Epidermal melanocyte (primary cell): ENCODE measurements around the gene ANKRD28.

Source experiments
- DNase-seq: peaks from one replicate; pipeline ENCODE4 v3.0.0; 2011; ENCODE audit warnings: low spot score; ENCODE audit not compliant: insufficient read length

ANKRD28 gene

DNA sequence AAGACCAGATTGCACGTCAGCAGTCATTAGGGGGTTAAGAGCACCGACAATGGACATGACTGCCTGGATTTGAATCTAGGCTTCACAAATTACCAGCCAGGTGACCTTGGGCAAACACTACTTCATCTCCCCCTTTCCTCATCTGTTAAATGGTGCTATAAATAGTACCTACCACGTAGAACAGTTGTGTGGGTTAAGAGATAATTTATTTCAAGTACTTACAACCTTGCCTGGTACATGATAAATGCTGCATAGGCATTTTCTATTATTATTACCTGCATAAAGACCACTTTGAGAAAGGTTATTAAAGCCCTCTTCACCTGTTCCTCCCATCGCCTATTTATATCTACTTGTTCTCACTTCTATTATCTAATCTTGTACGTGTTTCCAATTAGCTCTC, 131.5 kb downstream of the ANKRD28 start:
- no peak for DNase-seq

DNA sequence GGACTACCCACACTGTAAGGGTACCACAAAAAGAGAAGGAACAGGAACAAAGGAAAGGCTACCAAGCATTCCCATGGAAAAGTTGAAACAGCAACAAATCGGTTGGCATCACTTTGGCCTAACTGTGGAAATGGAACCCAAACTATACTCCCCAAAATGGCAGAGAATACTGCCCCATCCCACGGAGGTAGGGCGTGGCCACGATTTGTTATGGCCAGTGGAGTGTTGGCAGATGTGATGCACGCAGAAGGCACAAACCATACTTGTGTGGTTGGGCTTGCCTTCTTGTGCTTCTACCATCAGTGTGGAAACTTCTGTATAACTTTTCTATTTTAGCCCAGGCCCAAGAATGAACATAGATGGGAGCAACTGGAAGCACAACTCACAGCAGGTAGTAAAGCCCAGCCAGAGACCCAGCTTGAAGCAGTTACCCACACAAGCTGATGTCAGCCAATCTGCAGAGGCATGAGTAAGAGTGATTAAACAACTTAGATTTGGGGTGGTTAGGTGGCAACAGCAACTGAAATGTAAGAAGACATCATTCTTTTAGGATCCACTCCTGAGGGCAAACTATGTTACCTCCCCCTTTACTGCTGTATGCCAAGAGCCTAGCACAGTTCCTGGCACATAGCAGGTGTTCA, 132.1 kb downstream of the ANKRD28 start:
- no peak for DNase-seq

DNA sequence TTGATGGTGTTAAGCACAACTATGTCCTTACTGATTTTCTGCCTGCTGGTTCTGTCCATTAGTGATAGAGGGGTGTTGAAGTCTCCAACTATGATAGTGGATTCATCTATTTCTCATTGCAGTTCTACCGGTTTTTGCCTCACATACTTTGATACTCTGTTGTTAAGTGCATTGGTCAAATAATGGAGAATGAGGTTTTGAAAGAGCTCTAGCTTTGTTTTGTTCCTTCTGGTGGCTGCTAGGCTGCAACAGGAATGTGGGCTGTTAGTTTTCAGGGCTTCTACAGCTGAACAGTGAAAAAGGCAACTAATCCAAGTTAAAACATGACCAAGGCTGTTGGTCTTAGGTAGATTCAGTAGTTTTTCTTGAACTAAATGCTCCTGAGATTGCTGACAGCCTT, 133.6 kb downstream of the ANKRD28 start:
- no peak for DNase-seq

DNA sequence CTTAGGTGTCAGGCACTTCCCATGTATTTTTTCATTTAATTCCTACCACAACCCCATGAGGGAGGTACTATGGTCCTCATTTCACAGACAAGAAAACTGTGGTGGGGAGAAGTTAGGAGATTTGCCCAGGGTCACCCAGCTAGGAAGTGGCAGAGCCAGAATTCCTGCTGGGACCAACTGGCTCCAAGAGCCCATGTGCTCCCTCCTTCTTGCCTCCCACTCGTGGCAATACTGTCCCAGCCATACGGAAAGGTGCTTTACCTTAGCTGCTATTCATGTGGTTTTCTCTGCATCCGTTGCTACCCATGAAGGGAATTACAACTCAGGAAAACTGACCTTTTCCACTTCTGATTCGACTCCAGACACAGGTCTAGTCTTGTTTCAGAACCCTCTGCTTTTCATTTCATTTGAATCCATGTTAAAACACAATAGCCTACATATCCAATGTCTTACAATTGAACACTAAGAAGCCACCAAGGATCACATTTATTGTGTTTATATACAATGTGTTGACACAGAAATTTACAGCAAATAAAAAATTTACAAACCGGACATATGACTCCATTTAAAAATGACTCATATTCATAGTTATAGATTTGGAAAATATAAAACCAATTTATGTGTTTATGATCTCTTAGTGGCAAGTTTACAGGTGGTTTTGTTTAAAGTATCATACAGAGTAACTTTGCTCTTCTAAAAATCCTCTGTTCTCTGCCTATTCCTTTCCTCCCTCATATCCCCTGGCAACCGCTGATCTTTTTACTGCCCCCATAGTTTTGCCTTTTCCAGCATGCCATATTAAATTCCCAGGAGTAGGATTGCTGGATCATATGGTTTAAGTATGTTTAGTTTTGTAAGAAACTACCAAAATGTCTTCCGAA, 137.5 kb downstream of the ANKRD28 start:
- no peak for DNase-seq

DNA sequence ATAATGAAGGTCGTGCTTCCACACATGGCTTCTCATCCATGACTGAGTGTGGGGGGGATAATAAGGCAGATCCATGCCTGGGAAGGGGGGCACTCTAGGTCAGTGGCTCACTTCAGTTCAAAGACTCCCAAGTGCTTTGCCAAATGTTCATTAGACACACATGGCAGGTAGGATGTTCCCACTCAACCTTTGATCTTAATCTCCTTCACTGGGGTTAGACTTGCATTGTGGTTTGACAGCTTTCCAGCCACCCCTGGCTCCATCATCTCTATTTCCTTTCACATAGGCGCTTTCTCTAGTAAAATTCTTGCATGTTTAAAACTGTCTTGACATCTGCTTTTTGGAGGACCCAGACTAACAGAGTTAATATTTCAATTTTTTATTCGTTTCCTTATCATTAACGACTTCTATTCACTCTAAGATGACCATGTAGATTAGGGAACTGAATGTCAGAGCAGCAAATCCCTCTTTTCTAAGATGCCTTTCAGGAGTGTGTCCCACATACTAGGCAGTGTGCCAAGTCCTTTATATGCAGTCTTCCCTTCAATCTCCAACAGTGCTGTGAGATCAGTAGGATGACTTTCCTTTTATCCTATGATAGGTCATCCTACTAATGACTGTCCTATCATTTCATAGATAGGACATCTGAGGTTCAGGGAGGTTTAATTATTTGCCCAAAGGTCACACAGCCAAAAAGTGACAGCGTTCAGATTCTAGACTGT, 138.4 kb downstream of the ANKRD28 start:
- DNase-seq, result no peak

DNA sequence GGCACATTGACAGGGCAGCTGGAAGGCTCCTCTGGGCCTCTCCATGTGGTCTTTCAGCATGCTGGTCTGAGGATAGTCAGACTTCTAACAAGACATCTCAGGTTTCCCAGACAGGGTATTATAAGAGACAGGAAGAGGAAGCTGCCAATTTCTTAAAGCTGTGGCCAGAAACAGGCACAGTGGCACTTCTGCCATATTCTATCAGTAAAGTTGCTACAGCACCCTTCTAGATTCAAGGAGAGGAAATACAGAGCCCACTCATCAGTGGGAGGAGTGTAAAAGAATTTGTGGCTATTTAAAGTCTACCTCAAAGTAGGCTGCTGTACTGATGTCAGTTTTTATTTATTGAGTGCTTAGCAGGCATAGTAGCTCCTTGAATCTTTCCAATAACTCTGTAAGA, 140.8 kb downstream of the ANKRD28 start:
- DNase-seq, result no peak

DNA sequence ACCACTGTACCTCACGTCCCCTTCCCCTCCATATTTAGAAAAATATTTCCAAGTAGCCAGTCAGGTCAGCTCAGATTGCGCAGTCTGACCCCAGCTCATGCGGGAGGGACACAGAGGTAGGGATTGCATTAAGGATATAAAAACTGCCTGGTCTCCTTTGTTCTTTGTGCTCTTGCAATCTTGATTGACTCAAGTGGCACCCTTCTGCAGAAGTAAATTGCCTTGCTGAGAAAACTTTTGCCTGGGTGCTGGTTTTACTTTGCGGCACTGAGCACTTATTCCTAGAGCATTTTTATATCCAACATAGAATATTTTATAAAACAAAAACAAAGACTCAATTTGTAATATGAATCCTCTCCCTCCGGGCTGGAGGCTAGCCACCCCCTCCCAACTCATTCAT, 141.4 kb downstream of the ANKRD28 start:
- no peak for DNase-seq

DNA sequence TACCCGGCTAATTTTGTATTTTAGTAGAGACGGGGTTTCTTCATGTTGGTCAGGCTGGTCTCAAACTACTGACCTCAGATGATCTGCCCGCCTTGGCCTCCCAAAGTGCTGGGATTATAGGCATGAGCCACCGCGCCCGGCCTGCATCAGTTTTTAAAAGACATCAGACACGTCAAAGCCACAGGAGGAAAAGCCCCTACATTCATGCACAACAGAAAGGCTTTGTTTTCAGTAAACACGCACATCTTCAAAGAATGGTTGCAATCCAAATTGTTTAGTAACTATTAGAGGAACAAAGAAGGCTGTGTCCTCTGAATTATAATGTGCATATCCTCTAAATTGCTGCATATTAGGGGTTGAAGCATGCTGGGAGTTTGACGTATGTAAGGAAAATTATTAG, 142.9 kb downstream of the ANKRD28 start:
- DNase-seq, result peak; percentile 77

DNA sequence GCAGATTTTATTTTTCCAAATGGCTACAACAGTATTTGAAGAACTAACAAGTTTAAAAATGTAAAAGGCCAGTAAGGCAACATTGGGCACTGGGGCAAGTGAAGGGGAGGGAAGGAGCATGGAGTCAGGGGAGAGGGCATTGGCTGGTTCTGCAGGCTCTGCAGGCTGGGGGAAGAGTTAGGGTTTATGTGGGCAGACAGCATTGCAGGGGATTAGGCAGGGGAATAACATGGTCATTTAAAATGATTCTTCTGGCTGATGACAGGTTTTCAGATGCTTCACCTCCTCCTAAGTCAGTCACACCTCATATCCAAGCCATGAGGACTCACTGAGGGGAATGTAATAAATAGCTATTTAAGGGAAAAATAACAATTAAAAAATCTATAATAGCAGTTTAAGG, 143.7 kb downstream of the ANKRD28 start:
- no peak for DNase-seq

DNA sequence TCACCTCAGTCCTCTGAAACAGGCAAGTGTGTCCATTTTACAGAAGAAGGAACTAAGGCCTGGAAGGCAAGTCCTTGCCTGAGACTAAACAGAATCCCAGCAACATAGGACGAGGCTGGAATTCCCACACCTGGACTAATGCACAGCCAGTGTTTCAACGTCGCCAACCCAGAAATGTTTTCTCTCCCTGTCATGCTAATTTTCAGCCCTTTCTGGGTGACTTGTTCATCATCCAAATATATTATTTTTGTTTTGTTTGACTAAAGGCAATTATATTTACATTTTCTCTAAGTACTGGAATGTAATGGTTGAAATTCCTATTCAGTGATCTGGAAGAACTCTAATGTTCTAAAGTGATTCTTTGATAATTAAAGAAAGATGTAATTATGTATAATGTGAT, 144.5 kb downstream of the ANKRD28 start:
- no peak for DNase-seq

DNA sequence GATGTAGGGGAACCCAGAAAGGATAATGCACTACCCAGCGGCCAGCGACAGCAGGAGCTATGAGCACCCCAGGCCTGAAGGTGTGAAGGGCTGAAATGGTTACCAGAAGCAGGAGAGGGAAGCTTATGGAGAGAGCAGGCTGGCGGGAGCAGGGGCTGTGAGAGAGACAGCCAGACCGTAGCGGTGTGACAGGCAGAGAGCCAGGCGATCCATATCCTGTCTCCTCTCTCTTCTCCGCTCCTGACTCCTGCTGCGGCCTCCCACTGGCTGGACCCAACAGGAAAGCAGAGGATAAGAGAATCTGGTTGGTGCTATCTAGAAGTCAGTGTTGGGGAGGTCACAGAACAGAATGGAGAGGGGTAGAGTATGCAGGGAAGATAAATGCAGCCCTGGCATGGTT, 146.4 kb downstream of the ANKRD28 start:
- no peak for DNase-seq

DNA sequence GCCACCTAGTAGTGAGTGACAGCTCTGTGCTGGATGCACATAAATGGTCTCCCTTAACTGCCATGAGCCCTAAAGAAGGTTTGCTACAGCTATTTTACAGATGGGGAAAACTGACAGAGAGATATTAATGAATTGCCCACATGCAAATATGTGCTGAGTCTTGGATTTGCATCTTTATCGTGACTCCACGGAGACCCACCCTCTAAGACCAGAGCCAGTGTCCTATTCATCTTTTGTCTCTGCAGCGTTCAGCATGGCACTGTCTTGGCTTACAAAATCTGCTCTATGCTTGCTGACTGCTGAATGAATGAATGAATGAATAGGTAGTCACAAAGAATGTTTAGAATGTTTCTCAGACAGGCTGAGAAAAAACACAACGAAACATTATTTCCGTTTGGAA, 147.9 kb downstream of the ANKRD28 start:
- no peak for DNase-seq

DNA sequence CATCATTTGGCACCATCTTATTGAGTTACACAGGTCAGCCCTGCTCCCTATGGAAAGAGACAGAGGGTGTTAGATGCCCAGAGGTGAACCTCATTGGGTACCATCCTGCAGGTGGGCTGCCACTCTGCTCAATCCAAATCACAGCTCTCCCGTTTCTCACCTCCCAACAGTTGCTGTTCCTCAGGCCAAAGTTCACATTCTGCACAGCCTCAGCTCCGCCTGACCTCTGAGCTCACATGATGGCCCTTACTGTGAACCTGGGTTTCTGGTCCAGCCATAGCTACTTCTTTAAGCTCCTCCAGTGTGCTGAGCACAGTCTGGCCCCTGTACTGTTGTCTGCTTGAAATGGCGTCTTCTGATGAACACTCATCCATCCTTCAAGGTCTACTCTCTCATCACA, 148.4 kb downstream of the ANKRD28 start:
- DNase-seq, result no peak

DNA sequence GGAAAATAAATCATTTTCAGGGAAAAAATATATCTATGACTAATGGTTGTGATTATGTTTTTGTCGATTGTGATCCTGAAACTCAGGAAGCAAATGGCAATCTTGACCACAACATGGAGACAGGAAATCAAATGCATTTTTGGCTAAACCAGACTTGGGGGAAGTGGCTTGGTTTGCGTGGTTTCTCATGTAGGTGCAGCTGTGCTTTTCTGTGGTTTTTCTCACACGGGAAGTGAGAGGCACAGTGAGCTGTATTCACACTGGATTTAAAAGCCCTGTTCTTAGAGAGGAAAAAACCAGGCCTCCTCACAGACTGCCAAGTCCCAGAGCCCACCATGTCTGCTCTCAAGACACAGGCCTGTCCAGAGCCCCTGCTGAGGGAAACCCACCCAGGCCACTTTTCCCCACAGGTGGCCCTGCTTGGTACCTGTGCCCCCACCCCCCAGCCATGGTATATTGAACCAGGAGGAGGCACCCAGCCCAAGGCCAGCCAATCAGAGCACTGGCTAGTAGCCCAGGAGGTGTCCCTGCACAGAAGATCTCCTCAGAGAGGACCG, 150.1 kb downstream of the ANKRD28 start:
- no peak for DNase-seq

DNA sequence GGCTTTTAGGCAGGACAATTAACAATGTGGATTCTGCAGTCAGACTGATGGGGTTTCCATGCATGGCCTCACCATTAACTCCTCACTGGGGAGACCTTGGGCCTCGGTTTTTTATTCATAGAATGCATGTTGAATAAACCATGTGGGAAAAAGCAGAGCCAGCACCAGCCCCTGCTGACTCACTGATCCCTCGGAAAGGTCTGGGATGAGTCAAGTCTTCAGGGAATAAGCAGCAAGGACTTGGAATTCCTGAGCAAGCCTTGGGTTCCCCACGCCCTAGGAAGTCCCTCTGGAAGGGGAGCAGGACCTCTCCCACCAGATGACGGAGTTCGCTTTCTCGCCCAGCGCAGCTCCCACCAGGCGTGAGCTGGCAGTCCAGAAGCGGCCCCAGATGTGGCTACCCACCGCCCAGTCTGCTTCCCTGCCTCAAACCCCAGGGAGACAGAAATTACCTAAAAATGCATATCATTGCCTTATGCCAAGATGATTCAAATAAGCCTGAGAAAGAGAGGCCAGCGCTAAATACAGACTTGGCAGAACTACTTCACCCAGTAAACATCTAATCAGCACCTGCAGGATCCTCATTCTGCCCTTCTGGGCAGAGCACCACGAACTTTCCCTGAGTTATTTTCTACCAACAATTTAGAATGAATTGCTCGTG, 150.8 kb downstream of the ANKRD28 start:
- DNase-seq, result no peak

DNA sequence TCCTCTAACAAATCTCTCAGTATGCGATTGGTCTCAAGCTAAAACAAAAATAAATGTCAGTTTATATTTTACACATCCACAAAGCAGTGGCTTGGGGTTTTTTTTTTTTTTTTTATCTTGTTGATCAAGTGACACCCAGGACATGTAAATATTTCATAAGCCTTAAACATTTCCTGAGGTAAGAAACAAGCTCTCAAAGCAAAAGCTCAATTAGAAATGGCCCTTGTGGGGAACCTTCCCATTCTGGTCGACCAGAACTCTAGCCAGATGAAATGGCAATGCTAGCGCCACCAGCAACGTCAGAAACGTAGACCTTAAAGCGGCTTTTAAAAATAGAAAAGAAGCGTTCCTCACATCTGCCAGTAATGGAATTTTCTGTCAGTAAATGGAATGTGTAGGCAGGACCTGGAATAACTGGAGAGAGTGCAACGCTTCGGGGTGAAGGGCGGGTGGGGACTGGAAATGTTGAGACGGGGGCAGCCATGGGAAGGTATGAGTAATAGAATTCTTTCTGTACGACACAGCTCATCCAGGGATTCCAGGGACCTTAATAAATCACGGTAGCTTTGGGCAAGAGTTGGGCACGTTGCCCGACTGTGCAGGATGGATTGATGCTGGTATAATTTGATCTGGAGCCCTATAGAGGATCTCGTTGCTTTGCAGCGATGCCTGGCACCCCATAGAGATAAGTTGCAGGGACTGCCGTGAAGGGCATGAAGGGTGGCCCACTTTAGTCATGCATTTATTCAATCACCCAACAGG, 151.9 kb downstream of the ANKRD28 start:
- no peak for DNase-seq

DNA sequence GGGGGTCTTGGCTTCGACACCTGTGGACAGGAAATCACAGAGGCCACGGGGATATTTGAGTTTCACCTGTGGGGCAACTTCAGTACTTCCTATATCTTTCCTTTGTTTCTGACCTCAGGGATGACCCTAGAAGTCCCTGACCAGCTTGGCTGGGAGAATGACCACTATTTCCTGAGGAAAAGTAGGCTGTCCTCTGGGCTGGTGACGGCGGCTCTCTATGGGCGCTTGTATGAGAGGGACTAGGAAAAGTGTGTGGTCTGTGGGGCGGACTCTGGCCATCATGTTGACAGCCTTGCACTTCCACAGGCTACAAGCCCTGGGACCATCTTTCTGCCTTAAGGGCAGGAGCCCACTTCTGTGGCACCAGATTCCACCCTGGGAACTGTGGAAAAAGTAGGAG, 152.5 kb downstream of the ANKRD28 start:
- DNase-seq, result no peak

DNA sequence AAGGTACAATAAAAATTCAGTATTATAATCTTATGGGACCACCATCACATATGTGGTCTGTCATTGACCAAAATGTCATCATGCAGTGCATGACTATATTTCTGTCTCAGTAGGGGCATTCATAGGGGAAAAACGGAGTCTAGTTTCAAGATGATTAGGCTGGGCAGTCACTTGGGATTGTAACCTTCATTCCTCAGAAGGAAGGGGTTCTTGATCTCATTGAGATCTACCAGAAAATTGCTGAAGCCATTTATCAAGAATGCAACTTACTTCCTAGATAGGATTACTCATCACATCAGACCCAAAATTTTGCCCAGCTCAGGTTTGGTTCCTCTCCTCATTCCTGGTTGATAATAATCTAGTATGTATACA, 158.9 kb downstream of the ANKRD28 start:
- no peak for DNase-seq

DNA sequence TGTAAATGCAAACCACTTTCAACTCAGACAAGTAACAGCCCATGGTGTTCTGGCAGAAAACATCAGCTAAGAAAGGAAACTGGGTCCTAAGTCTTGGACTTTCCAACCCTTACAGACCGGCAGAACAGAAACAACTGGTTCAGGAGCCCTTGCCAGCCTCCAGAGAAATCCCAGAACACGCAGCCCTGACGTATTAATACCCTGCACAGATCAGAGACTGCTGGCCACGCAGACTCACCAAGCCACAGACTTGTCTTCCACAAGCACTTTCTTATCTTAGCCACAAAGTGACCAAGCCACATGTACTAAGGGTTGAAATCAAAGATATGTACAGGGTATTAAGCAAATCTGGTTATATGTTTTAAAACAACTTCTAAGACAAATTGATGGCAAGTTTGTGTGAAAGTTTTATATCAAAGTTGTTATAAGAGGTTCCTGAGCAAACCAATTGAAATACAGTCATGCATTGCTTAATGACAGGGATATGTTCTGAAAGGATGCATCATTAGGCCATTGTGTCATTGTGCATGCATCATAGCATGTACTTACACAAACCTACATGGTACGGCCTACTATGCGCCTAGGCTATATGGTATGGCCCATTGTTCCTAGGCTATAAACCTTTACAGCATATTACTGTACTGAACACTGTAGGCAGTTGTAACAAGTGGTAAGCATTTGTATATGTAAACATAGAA, 159.4 kb downstream of the ANKRD28 start:
- DNase-seq, result no peak
